HG02852 (cell line): ENCODE results near the gene AK2.
"Not testable (repeated sequence)": the region's sequence is repeated elsewhere in the genome, so short reads cannot be mapped to it uniquely, and the experiment has no call there.

Experiments
- ATAC-seq: cut with Tn5 transposase; IDR thresholded peaks from one replicate; pipeline ENCODE4 v1.9.1; 2021; ENCODE audit warnings: mild to moderate bottlenecking, moderate library complexity; ENCODE audit not compliant: unreplicated experiment

Gene AK2

GRCh38 chr1:33055210-33056008 is 18.7 kb upstream of the AK2 start:
- no peak for ATAC-seq

- ATAC-seq: no peak
Observed at GRCh38 chr1:33050221-33051076, 13.8 kb upstream of the AK2 start.

GRCh38 chr1:33049371-33049770 is 12.7 kb upstream of the AK2 start:
- no peak for ATAC-seq

GRCh38 chr1:33048426-33048825 is 11.7 kb upstream of the AK2 start:
- no peak for ATAC-seq

- ATAC-seq: no peak
Observed at GRCh38 chr1:33047839-33048305, 11.2 kb upstream of the AK2 start.

- ATAC-seq: no peak
Observed at GRCh38 chr1:33047290-33047689, 10.6 kb upstream of the AK2 start.

- ATAC-seq: not testable (repeated sequence)
Observed at GRCh38 chr1:33046234-33046633, 9.6 kb upstream of the AK2 start.

- ATAC-seq: no peak
Observed at GRCh38 chr1:33045814-33046213, 9.1 kb upstream of the AK2 start.

- ATAC-seq: no peak
Observed at GRCh38 chr1:33045246-33045645, 8.6 kb upstream of the AK2 start.

- ATAC-seq: no peak
Observed at GRCh38 chr1:33043267-33044092, 6.8 kb upstream of the AK2 start.

GRCh38 chr1:33042831-33043230 is 6.1 kb upstream of the AK2 start:
- no peak for ATAC-seq

GRCh38 chr1:33041026-33041425 is 4.3 kb upstream of the AK2 start:
- no peak for ATAC-seq

GRCh38 chr1:33039840-33040239 is 3.2 kb upstream of the AK2 start:
- no peak for ATAC-seq

GRCh38 chr1:33036051-33036525 is 595 bp downstream of the AK2 start:
- ATAC-seq: no peak

GRCh38 chr1:33032126-33032869 is 4.4 kb downstream of the AK2 start:
- ATAC-seq: no peak

GRCh38 chr1:33031506-33031905 is 5.2 kb downstream of the AK2 start:
- no peak for ATAC-seq

- ATAC-seq: no peak
Observed at GRCh38 chr1:33030575-33030974, 6.1 kb downstream of the AK2 start.

GRCh38 chr1:33029921-33030320 is 6.8 kb downstream of the AK2 start:
- ATAC-seq: no peak

GRCh38 chr1:33029209-33029608 is 7.5 kb downstream of the AK2 start:
- no peak for ATAC-seq

- ATAC-seq: no peak
Observed at GRCh38 chr1:33025761-33026160, 10.9 kb downstream of the AK2 start.
